Measurements from ENCODE around the gene NLK.

NLK gene

DNA sequence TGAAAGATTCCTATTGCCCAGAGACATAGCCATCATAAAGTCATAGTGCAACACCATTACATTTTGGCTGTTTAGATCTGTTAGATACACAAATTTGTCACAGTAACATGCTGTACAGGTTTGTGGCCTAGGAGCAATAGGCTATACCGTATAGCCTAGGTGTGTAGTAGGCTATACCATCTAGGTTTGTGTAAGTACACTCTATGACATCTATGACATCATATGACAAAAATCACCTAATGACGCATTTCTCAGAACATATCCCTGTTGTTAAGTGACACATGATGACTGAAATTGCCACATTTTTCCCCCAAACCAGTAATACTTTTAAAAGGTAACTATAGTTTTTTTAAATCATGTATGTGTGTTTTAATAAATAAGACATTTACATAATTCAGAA, 43.3 kb downstream of the NLK start:
- H3K36me3 ChIP-seq, result no peaks in the 10 kb centered on the region
- TF ChIP-seq, protein P1, sequence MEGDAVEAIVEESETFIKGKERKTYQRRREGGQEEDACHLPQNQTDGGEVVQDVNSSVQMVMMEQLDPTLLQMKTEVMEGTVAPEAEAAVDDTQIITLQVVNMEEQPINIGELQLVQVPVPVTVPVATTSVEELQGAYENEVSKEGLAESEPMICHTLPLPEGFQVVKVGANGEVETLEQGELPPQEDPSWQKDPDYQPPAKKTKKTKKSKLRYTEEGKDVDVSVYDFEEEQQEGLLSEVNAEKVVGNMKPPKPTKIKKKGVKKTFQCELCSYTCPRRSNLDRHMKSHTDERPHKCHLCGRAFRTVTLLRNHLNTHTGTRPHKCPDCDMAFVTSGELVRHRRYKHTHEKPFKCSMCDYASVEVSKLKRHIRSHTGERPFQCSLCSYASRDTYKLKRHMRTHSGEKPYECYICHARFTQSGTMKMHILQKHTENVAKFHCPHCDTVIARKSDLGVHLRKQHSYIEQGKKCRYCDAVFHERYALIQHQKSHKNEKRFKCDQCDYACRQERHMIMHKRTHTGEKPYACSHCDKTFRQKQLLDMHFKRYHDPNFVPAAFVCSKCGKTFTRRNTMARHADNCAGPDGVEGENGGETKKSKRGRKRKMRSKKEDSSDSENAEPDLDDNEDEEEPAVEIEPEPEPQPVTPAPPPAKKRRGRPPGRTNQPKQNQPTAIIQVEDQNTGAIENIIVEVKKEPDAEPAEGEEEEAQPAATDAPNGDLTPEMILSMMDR (IDR thresholded peaks at IDR 0.05), result no peak

DNA sequence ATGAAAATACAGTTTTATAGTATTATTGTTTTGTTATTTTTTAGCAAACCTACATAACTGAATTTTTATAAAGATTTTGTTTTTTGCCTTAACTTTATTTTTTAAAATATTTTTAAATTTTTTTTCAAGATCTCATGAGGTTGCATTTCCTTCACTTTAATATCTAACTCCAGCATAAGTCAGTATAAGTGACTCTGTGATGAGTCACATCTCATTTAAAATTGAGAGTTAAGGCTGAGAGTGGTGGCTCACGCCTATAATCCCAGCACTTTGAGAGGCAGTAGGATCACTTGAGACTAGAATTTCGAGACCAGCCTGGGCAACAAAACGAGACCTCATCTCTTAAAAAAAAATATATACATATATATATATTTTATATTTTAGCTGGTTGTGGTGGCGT, 44.0 kb downstream of the NLK start:
- no peaks in the 10 kb centered on the region for H3K4me1 ChIP-seq (ENCODE audit: control insufficient read depth in 1 of 2, insufficient read depth in 1 of 2, low read depth in 1 of 2, low read length in 1 of 2)
- H3K4me3 ChIP-seq (ENCODE audit: low read depth in 1 of 2, low read length in 1 of 2), result no peak overlapping the region
- TF ChIP-seq, protein P1 (IDR thresholded peaks at IDR 0.05), result no peak
- no peaks in the 10 kb centered on the region for H3K36me3 ChIP-seq
- H3K27me3 ChIP-seq, result no peaks in the 10 kb centered on the region
- H3K9me3 ChIP-seq, result no peaks in the 10 kb centered on the region
- no peak overlapping the region for H3K27ac ChIP-seq

More for the DNA sequence above, 43.3 kb downstream of the NLK start:
- H3K4me1 ChIP-seq (ENCODE audit: control insufficient read depth in 1 of 2, insufficient read depth in 1 of 2, low read depth in 1 of 2, low read length in 1 of 2), result peaks cover 4 to 5% of the 10 kb centered on the region in 2 experiments
- no peaks in the 10 kb centered on the region for H3K9me3 ChIP-seq
- no peaks in the 10 kb centered on the region for H3K27me3 ChIP-seq
- no peak overlapping the region for H3K4me3 ChIP-seq (ENCODE audit: low read depth in 1 of 2, low read length in 1 of 2)
- no peak overlapping the region for H3K27ac ChIP-seq

DNA sequence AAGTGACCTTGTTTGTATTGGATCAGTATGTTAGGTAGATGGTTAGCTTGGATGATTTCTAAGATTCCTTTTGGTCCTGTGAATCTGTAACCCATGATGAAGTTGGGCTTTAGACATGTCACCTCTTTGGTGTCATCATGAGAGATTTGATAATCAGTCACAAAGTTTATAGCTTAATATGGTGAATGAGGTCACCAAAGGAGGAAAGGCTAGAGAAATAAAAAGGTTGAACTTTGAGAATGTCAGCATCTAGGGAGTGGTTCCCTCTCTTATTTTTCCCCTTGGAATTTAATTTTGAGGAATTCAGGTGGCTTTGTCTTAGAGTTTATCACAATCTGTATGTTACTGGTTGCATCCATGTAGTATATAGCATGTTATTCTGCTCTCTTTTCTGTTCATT, 45.3 kb downstream of the NLK start:
- Histone ChIP-seq H3K9me3 (no peaks in the 10 kb centered on the region), H3K4me3 (ENCODE audit: low read depth in 1 of 2, low read length in 1 of 2) (no peak overlapping the region), H3K36me3 (no peaks in the 10 kb centered on the region), H3K4me1 (ENCODE audit: control insufficient read depth in 1 of 2, insufficient read depth in 1 of 2, low read depth in 1 of 2, low read length in 1 of 2) (no peaks in the 10 kb centered on the region), H3K27ac (no peak overlapping the region), H3K27me3 (no peaks in the 10 kb centered on the region)
- TF ChIP-seq, protein P1 (IDR thresholded peaks at IDR 0.05), result no peak

DNA sequence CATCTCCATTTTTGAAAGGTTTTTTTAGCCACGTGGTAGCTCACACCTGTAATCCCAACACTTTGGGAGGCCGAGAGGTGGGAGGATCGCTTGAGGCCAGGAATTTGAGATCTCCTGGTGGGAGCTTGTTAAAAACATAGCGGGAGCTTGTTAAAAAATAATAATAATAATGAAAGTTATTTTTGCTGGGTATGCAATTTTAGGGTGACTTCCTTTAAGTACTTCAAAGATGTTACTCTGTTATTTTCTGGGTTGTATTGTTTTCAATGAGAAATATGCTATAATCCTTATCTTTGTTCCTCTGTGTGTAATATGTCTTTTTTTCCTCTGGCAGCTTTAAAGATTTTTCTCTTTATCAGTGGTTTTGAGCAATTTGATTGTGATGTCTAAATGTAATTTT, 48.1 kb downstream of the NLK start:
- Histone ChIP-seq H3K27me3 (no peaks in the 10 kb centered on the region), H3K4me1 (ENCODE audit: control insufficient read depth in 1 of 2, insufficient read depth in 1 of 2, low read depth in 1 of 2, low read length in 1 of 2) (no peaks in the 10 kb centered on the region), H3K4me3 (ENCODE audit: low read depth in 1 of 2, low read length in 1 of 2) (no peak overlapping the region), H3K27ac (no peak overlapping the region), H3K36me3 (no peaks in the 10 kb centered on the region), H3K9me3 (no peaks in the 10 kb centered on the region)
- TF ChIP-seq, protein P1 (IDR thresholded peaks at IDR 0.05), result no peak

DNA sequence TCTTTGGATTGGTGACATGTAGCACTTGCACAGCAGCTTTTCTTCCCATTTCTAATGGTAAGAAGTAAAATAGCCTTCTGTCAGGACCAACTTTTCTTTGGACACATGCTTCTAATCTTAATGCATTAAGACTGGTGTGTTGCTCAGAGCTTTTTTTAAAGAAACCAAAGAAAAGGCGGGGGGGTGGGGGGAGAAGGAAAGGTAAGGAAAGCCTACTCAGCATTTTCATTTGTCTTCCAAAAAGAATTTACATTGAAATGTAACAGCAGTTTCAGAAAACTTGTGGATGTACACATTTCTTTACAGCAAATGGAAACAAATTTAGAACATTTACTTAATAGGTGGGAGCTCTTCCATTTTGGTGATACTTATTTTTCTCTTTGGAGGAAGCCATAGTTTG, 49.6 kb downstream of the NLK start:
- H3K36me3 ChIP-seq, result no peaks in the 10 kb centered on the region
- H3K9me3 ChIP-seq, result no peaks in the 10 kb centered on the region
- TF ChIP-seq, protein P1 (IDR thresholded peaks at IDR 0.05), result no peak
- H3K4me3 ChIP-seq (ENCODE audit: low read depth in 1 of 2, low read length in 1 of 2), result no peak overlapping the region
- H3K27ac ChIP-seq, result no peak overlapping the region
- H3K4me1 ChIP-seq (ENCODE audit: control insufficient read depth in 1 of 2, insufficient read depth in 1 of 2, low read depth in 1 of 2, low read length in 1 of 2), result no peaks in the 10 kb centered on the region
- H3K27me3 ChIP-seq, result no peaks in the 10 kb centered on the region
